WERI-Rb-1 (cell line): ENCODE data around the gene TIMM23.

Experiments
- DNase-seq: peaks from one replicate; pipeline ENCODE4 v3.0.0-alpha.2; 2020
- H3K27ac ChIP-seq: fragments of 250-450 bp; sonication (Bioruptor Pico); 2 replicates; pipeline ENCODE4 v1.5.1; 2020; ENCODE audit warnings: mild to moderate bottlenecking, moderate library complexity
- H3K27me3 ChIP-seq: fragments of 250-450 bp; sonication (Bioruptor Pico); 2 replicates; pipeline ENCODE4 v1.5.1; 2021; ENCODE audit warnings: mild to moderate bottlenecking, low read depth, moderate library complexity; ENCODE audit not compliant: insufficient read depth, severe bottlenecking
- H3K36me3 ChIP-seq: fragments of 250-450 bp; sonication (Bioruptor Pico); 2 replicates; pipeline ENCODE4 v1.5.1; 2020; ENCODE audit warnings: mild to moderate bottlenecking, moderate library complexity
- H3K4me3 ChIP-seq: 2 replicates; pipeline ENCODE4 v1.5.1; 2011; ENCODE audit warnings: low read depth, mild to moderate bottlenecking, control low read depth, low read length
- H3K9me3 ChIP-seq: fragments of 250-450 bp; sonication (Bioruptor Pico); 2 replicates; pipeline ENCODE4 v1.5.1; 2021; ENCODE audit warnings: mild to moderate bottlenecking, moderate library complexity; ENCODE audit not compliant: severe bottlenecking
- TF ChIP-seq, protein P1 (sequence below): IDR thresholded peaks from 2 replicates; pipeline ENCODE4 v1.5.1; 2011; ENCODE audit warnings: low read depth, mild to moderate bottlenecking, control low read depth, inconsistent platforms, low read length

TIMM23 gene

DNA sequence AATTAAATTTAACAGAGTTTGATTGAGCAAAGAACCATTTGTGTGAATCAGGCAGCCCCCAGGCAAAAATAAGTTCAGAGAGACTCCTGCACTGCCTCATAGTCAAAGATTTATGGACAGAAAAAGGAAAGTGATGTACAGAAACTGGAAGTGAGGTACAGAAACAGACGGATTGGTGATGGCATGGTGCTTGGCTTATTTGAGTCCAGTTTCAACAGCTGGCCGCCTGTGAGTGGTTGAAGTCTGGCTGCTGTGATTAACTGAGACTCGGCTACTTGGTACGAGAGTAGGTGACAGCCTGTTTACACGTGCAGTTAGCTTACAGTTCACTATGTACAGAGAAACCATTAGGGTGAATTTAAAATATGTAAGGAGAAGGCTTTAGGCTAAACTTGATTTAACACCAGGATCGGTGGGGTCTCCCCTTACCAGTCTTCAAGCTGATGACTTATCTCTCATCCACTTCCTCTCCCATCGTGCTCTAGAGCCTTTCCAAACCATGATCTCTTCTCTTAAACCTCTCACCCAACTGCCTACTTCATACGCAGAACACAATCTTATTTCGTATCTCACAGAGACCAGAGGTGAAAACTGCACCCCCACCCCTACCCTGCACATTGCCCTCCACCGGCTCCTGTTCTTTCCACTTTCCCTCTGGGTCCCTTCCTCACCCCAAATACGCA lies 78.8 kb downstream of the TIMM23 start:
- Histone ChIP-seq H3K27me3 (no peaks in the 10 kb centered on the region), H3K9me3 (no peaks in the 10 kb centered on the region), H3K4me3 (no peak overlapping the region), H3K36me3 (no peaks in the 10 kb centered on the region), H3K27ac (no peak overlapping the region)
- DNase-seq, result no peak
- TF ChIP-seq, protein P1, sequence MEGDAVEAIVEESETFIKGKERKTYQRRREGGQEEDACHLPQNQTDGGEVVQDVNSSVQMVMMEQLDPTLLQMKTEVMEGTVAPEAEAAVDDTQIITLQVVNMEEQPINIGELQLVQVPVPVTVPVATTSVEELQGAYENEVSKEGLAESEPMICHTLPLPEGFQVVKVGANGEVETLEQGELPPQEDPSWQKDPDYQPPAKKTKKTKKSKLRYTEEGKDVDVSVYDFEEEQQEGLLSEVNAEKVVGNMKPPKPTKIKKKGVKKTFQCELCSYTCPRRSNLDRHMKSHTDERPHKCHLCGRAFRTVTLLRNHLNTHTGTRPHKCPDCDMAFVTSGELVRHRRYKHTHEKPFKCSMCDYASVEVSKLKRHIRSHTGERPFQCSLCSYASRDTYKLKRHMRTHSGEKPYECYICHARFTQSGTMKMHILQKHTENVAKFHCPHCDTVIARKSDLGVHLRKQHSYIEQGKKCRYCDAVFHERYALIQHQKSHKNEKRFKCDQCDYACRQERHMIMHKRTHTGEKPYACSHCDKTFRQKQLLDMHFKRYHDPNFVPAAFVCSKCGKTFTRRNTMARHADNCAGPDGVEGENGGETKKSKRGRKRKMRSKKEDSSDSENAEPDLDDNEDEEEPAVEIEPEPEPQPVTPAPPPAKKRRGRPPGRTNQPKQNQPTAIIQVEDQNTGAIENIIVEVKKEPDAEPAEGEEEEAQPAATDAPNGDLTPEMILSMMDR, result no peak

- Histone ChIP-seq H3K36me3 (no peaks in the 10 kb centered on the region), H3K9me3 (no peaks in the 10 kb centered on the region), H3K4me3 (no peak overlapping the region), H3K27me3 (no peaks in the 10 kb centered on the region), H3K27ac (no peak overlapping the region)
- DNase-seq, result no peak
- TF ChIP-seq, protein P1, result no peak
These were observed 79.9 kb downstream of the TIMM23 start for GRCh38 chr10:46052057-46052790.

DNA sequence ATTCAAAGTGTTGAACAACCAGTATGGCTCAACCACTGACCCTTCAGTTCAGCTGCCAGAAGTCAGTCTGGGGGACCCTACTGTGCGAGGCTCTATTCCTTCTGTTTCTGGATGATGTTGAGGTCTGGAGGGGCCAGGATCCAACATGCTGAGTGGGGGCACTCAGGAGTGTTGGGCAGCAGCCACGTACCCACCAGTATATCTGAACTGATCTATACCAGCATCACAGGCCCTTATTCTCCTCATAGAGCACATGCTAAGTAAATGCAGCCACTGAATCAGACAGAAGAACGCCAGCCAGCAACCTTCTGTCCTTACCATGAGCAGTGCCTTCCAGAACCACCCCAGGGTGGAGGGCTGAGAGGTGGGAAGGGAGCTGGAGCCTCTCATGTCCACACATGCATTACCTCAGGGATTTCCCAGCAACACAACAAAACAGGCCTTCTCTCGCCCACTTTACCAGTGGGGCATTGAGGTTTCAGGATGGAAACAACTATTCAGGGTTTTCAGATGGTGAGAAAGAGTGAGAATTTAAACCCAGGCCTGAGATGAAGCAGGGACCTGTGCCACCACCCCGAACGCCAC lies 80.6 kb downstream of the TIMM23 start:
- Histone ChIP-seq H3K36me3 (no peaks in the 10 kb centered on the region), H3K27me3 (no peaks in the 10 kb centered on the region), H3K9me3 (no peaks in the 10 kb centered on the region), H3K27ac (no peak overlapping the region), H3K4me3 (no peak overlapping the region)
- DNase-seq, result no peak
- TF ChIP-seq, protein P1, result no peak
